Measurements from ENCODE around the gene MED28.

DNA sequence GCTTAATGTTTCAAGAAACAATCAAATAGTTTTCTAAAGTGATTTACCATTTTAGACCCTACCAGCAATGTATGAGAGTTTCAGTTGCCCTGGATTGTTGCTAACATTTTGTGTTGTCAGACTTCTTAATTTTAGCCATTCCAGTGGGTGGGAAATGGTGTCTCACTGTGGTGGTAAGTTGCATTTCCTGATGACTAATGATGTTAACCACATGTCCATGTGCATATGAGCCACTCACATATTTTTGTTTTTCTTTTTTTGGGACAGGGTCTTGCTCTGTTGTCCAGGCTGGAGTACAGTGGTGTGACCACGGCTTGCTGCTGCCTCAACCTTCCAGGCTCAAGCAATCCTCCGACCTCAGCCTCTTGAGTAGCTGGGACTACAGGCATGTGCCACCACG lies 48.3 kb downstream of the MED28 start:
- TF ChIP-seq CTCF (conservative IDR thresholded peaks at IDR 0.05; ENCODE audit: low read length) (no peak), EZH2phosphoT487 (IDR thresholded peaks at IDR 0.05; ENCODE audit: borderline replicate concordance, low read depth, low read length) (no peak)

All from OCI-LY7 (cell line).